HCT116 (cell line): ENCODE data around the gene RS1. TPM values are rescaled to one million over a fixed set of nuclear protein-coding genes. Genes with fewer than 3 reads are reported as not detected.

Source experiments
- ATAC-seq: fragments of 200-7000 bp; cut with Tn5 transposase; 2 replicates; pipeline ENCODE4 v1.9.1; 2020; ENCODE audit warnings: mild to moderate bottlenecking, moderate library complexity
- BruUV-seq: library from RNA; stranded (reverse); fragments of 400-500 nt; replicated peaks from 2 replicates; lab custom pipeline; 2021; lab: Mats Ljungman, UMichigan
- CTCF ChIA-PET: fragments of 300-600 bp; sonication (Branson Sonifier 250); formaldehyde crosslinking; loops from one replicate; lab custom pipeline; 2021; ENCODE audit warnings: antibody characterized with exemption; lab: Charles Lee
- POLR2A ChIA-PET: fragments of 300-600, 350-600 bp; sonication (Branson Sonifier 250); formaldehyde crosslinking; loops from one replicate; lab custom pipeline; 2021; ENCODE audit warnings: antibody characterized with exemption; lab: Charles Lee
- RAD21 ChIA-PET, 2 experiments: fragments of 300-600 bp; sonication (Branson Sonifier 250); formaldehyde crosslinking; loops; one replicate each; lab custom pipeline; 2023; ENCODE audit warnings: low total read pairs in 2 of 2; ENCODE audit not compliant: uncharacterized antibody in 2 of 2, unreplicated experiment in 2 of 2, low non-redundant PET in 1 of 2; lab: Charles Lee
- DNase-seq: peaks from one replicate; pipeline ENCODE4 v3.0.0-alpha.2; 2010; ENCODE audit warnings: low read depth, low spot score
- H2AFZ ChIP-seq: fragments of 200-600 bp; shearing (Covaris generic), sonication (generic); 2 replicates; pipeline ENCODE4 v1.6.1; 2017; ENCODE audit warnings: low read depth, mixed run types, mixed read lengths, antibody characterized with exemption, low read length; ENCODE audit not compliant: poor library complexity, severe bottlenecking
- H3K27ac ChIP-seq: 2 replicates; pipeline ENCODE4 v1.5.1; 2012; ENCODE audit warnings: low read depth, low read length
- H3K27me3 ChIP-seq: fragments of 200-600 bp; sonication (generic); 2 replicates; pipeline ENCODE4 v1.6.1; 2016; ENCODE audit warnings: mixed run types, low read length, mixed read lengths; ENCODE audit not compliant: insufficient read depth
- H3K36me3 ChIP-seq, 2 experiments: fragments of 200-500 bp in 1 of 2; fragments of 200-600 bp in 1 of 2; sonication (Bioruptor generic) in 1 of 2; sonication (generic) in 1 of 2; 2 replicates each; pipeline versions ENCODE4 v1.5.1 to v1.6.1; 2014 to 2016; ENCODE audit warnings: low read length in 2 of 2, inconsistent platforms in 1 of 2, mixed read lengths in 1 of 2, mixed run types in 1 of 2; ENCODE audit not compliant: insufficient read depth in 2 of 2, control insufficient read depth in 1 of 2
- H3K4me1 ChIP-seq, 2 experiments: fragments of 200-600 bp in 1 of 2; sonication (generic) in 1 of 2; 2 replicates each; pipeline versions ENCODE4 v1.5.1 to v1.6.1; 2012 to 2017; ENCODE audit warnings: low read length in 2 of 2, inconsistent platforms in 1 of 2, mild to moderate bottlenecking in 1 of 2, mixed read lengths in 1 of 2, mixed run types in 1 of 2, moderate library complexity in 1 of 2; ENCODE audit not compliant: insufficient read depth in 2 of 2, control insufficient read depth in 1 of 2
- H3K4me2 ChIP-seq: fragments of 200-600 bp; sonication (generic); 2 replicates; pipeline ENCODE4 v1.6.1; 2017; ENCODE audit warnings: mixed run types, low read length, mixed read lengths
- H3K4me3 ChIP-seq, 2 experiments: fragments of 200-600 bp in 1 of 2; sonication (generic) in 1 of 2; replicated peaks in 1 of 2; 2 replicates each; pipeline ENCODE4 v1.5.1; 2011 to 2016; ENCODE audit warnings: low read length in 2 of 2, control low read depth in 1 of 2, low read depth in 1 of 2, mild to moderate bottlenecking in 1 of 2, mixed read lengths in 1 of 2, mixed run types in 1 of 2
- H3K79me2 ChIP-seq: fragments of 200-600 bp; sonication (generic); 2 replicates; pipeline ENCODE4 v1.6.1; 2017; ENCODE audit warnings: mild to moderate bottlenecking, mixed run types, low read length, moderate library complexity, mixed read lengths; ENCODE audit not compliant: insufficient read depth
- H3K9ac ChIP-seq: fragments of 200-600 bp; sonication (generic); 2 replicates; pipeline ENCODE4 v1.6.1; 2016; ENCODE audit warnings: low read length, mixed read lengths
- H3K9me2 ChIP-seq: fragments of 200-600 bp; sonication (generic), shearing (Covaris generic); 2 replicates; pipeline ENCODE4 v1.6.1; 2017; ENCODE audit warnings: mixed run types, mild to moderate bottlenecking, moderate library complexity; ENCODE audit not compliant: insufficient read depth
- H3K9me3 ChIP-seq, 2 experiments: fragments of 200-500 bp in 1 of 2; fragments of 200-600 bp in 1 of 2; sonication (Bioruptor generic) in 1 of 2; sonication (generic) in 1 of 2; 2 replicates each; pipeline ENCODE4 v1.6.1; 2014 to 2017; ENCODE audit warnings: low read length in 2 of 2, mixed read lengths in 2 of 2, inconsistent platforms in 1 of 2, low read depth in 1 of 2, mild to moderate bottlenecking in 1 of 2, mixed run types in 1 of 2, moderate library complexity in 1 of 2; ENCODE audit not compliant: control insufficient read depth in 1 of 2, insufficient read depth in 1 of 2
- H4K20me1 ChIP-seq: fragments of 200-600 bp; sonication (generic), shearing (Covaris generic); 2 replicates; pipeline ENCODE4 v1.6.1; 2017; ENCODE audit warnings: mixed run types, mild to moderate bottlenecking, moderate library complexity; ENCODE audit not compliant: insufficient read depth
- ATF3 ChIP-seq: IDR thresholded peaks from 2 replicates; pipeline ENCODE4 v1.6.1; 2012
- CBX3 ChIP-seq: IDR thresholded peaks from 2 replicates; pipeline ENCODE4 v1.6.1; 2012; ENCODE audit warnings: low read depth
- CEBPB ChIP-seq: IDR thresholded peaks from 2 replicates; pipeline ENCODE4 v1.6.1; 2012; ENCODE audit warnings: low read depth
- ELF1 ChIP-seq: IDR thresholded peaks from 2 replicates; pipeline ENCODE4 v1.6.1; 2012; ENCODE audit warnings: low read depth, borderline replicate concordance
- EZH2 ChIP-seq: fragments of 200-600 bp; sonication (generic); IDR thresholded peaks from 2 replicates; pipeline ENCODE4 v1.6.1; 2017; ENCODE audit warnings: antibody characterized with exemption, mixed run types
- EZH2phosphoT487 ChIP-seq: fragments of 200-600 bp; IDR thresholded peaks from 2 replicates; pipeline ENCODE4 v1.6.1; 2018; ENCODE audit warnings: antibody characterized with exemption, borderline replicate concordance
- FOSL1 ChIP-seq: IDR thresholded peaks from 2 replicates; pipeline ENCODE4 v1.6.1; 2012; ENCODE audit warnings: low read depth
- JUND ChIP-seq: IDR thresholded peaks from 2 replicates; pipeline ENCODE4 v1.6.1; 2012
- MAX ChIP-seq: IDR thresholded peaks from 2 replicates; pipeline ENCODE4 v1.6.1; 2012
- POLR2A ChIP-seq: IDR thresholded peaks from 2 replicates; pipeline ENCODE4 v1.7.0; 2011; ENCODE audit warnings: borderline replicate concordance; ENCODE audit not compliant: insufficient read depth, insufficient read length; ENCODE audit errors: extremely low read depth
- POLR2AphosphoS5 ChIP-seq: IDR thresholded peaks from 2 replicates; pipeline ENCODE4 v1.6.1; 2011; ENCODE audit warnings: mild to moderate bottlenecking, low read depth, low read length, moderate library complexity
- RAD21 ChIP-seq: IDR thresholded peaks from 2 replicates; pipeline ENCODE4 v1.6.1; 2012; ENCODE audit warnings: low read depth, mild to moderate bottlenecking
- SIN3A ChIP-seq: IDR thresholded peaks from 2 replicates; pipeline ENCODE4 v1.6.1; 2012; ENCODE audit warnings: low read depth
- SP1 ChIP-seq: IDR thresholded peaks from 2 replicates; pipeline ENCODE4 v1.6.1; 2012; ENCODE audit warnings: low read depth
- SRF ChIP-seq: IDR thresholded peaks from 2 replicates; pipeline ENCODE4 v1.6.1; 2012; ENCODE audit warnings: low read depth
- TCF7L2 ChIP-seq: IDR thresholded peaks from 2 replicates; pipeline ENCODE4 v1.7.0; 2011; ENCODE audit warnings: borderline replicate concordance, inconsistent platforms; ENCODE audit not compliant: insufficient read depth, insufficient read length; ENCODE audit errors: extremely low read depth
- ZNF274 ChIP-seq: fragments of 200-500 bp; sonication (Bioruptor generic); IDR thresholded peaks from 2 replicates; pipeline ENCODE4 v1.6.1; 2014; ENCODE audit warnings: mild to moderate bottlenecking, low read depth, low read length, inconsistent platforms
- intact Hi-C: fragments of 100-400 bp; cut with micrococcal nuclease; formaldehyde crosslinking; loops from 2 replicates; pipeline ENCODE4 v1.10.0; 2022
- total RNA-seq: library from RNA; stranded (reverse); gene quantifications from one replicate; pipeline ENCODE4 v1.2.1, GENCODE V29; 2021; ENCODE audit not compliant: unreplicated experiment
- TF ChIP-seq, protein P1 (sequence below): IDR thresholded peaks from 2 replicates; pipeline ENCODE4 v1.6.1; 2012; ENCODE audit warnings: low read depth
- TF ChIP-seq, protein P2 (sequence below): IDR thresholded peaks from 2 replicates; pipeline ENCODE4 v1.6.1; 2011; ENCODE audit warnings: mild to moderate bottlenecking, low read length, moderate library complexity; ENCODE audit not compliant: insufficient replicate concordance; ENCODE audit errors: extremely low read depth

Gene RS1
- total RNA-seq, 1 experiment from 2014 or later = not detected

- no TSS peak for BruUV-seq
- H3K9me2 ChIP-seq = no peaks in the 10 kb centered on the region
- DNase-seq = no peak
- no peak overlapping the region for H3K27ac ChIP-seq
- no peak overlapping the region for H3K4me2 ChIP-seq
- TF ChIP-seq SRF (no peak), JUND (no peak), ATF3 (no peak), EZH2 (no peak), SP1 (no peak), ZNF274 (no peak), RAD21 (no peak), MAX (no peak), ELF1 (no peak), FOSL1 (no peak), CEBPB (no peak), SIN3A (no peak), POLR2AphosphoS5 (no peak), CBX3 (no peak), EZH2phosphoT487 (no peak), POLR2A (no peak), TCF7L2 (no peak)
- TF ChIP-seq, protein P1, sequence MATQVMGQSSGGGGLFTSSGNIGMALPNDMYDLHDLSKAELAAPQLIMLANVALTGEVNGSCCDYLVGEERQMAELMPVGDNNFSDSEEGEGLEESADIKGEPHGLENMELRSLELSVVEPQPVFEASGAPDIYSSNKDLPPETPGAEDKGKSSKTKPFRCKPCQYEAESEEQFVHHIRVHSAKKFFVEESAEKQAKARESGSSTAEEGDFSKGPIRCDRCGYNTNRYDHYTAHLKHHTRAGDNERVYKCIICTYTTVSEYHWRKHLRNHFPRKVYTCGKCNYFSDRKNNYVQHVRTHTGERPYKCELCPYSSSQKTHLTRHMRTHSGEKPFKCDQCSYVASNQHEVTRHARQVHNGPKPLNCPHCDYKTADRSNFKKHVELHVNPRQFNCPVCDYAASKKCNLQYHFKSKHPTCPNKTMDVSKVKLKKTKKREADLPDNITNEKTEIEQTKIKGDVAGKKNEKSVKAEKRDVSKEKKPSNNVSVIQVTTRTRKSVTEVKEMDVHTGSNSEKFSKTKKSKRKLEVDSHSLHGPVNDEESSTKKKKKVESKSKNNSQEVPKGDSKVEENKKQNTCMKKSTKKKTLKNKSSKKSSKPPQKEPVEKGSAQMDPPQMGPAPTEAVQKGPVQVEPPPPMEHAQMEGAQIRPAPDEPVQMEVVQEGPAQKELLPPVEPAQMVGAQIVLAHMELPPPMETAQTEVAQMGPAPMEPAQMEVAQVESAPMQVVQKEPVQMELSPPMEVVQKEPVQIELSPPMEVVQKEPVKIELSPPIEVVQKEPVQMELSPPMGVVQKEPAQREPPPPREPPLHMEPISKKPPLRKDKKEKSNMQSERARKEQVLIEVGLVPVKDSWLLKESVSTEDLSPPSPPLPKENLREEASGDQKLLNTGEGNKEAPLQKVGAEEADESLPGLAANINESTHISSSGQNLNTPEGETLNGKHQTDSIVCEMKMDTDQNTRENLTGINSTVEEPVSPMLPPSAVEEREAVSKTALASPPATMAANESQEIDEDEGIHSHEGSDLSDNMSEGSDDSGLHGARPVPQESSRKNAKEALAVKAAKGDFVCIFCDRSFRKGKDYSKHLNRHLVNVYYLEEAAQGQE = no peak
- TF ChIP-seq, protein P2, sequence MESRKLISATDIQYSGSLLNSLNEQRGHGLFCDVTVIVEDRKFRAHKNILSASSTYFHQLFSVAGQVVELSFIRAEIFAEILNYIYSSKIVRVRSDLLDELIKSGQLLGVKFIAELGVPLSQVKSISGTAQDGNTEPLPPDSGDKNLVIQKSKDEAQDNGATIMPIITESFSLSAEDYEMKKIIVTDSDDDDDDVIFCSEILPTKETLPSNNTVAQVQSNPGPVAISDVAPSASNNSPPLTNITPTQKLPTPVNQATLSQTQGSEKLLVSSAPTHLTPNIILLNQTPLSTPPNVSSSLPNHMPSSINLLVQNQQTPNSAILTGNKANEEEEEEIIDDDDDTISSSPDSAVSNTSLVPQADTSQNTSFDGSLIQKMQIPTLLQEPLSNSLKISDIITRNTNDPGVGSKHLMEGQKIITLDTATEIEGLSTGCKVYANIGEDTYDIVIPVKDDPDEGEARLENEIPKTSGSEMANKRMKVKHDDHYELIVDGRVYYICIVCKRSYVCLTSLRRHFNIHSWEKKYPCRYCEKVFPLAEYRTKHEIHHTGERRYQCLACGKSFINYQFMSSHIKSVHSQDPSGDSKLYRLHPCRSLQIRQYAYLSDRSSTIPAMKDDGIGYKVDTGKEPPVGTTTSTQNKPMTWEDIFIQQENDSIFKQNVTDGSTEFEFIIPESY = no peak
- TF ChIP-seq, all 23 proteins: peak for 0
- ATAC-seq = no peak
- no peaks in the 10 kb centered on the region for H3K9me3 ChIP-seq
- H3K4me1 ChIP-seq = no peaks in the 10 kb centered on the region
- ChIA-PET RAD21 (no interaction called here), CTCF (no interaction called here), POLR2A (no interaction called here)
- H3K27me3 ChIP-seq = no peaks in the 10 kb centered on the region
- intact Hi-C loops = no loop called here
- no peak overlapping the region for H3K9ac ChIP-seq
- H4K20me1 ChIP-seq = no peaks in the 10 kb centered on the region
- H3K79me2 ChIP-seq = no peaks in the 10 kb centered on the region
- H3K4me3 ChIP-seq = no peak overlapping the region
- no peak overlapping the region for H2AFZ ChIP-seq
- no peaks in the 10 kb centered on the region for H3K36me3 ChIP-seq
These were observed 11.1 kb upstream of the RS1 start for GRCh38 chrX:18682979-18683387.
